Measurements from ENCODE around the gene ALOX12B.

- TF ChIP-seq CTCF (IDR thresholded peaks at IDR 0.05) = no peak
- TF ChIP-seq POLR2A (IDR thresholded peaks at IDR 0.05) = no peak
- no peak for TF ChIP-seq EP300 (IDR thresholded peaks at IDR 0.05)
Measured at GRCh38 chr17:8063761-8064534, 23.6 kb downstream of the ALOX12B start.

All from tibial nerve (tissue), 4 donors.